Keratinocyte (primary cell): ENCODE measurements around the gene EXD3. TPM values are rescaled to one million over a fixed set of nuclear protein-coding genes. Genes with fewer than 3 reads are reported as not detected.
A peak's percentile ranks its signal among the peaks of the same experiment; 100 is the strongest.

Experiments used
- DNase-seq: peaks from one replicate; pipeline ENCODE4 v3.0.0-alpha.2; 2011; ENCODE audit warnings: low read depth, missing footprints, low spot score
- FAIRE-seq: peaks from 2 replicates; lab custom pipeline; 2011; peaks lifted over from hg19 to GRCh38; lab: Jason Lieb, UNC
- H2AFZ ChIP-seq: 2 replicates; pipeline ENCODE4 v1.6.0; 2012; ENCODE audit warnings: low read length, control low read depth, inconsistent platforms; ENCODE audit not compliant: control insufficient read depth
- H3K27ac ChIP-seq: 2 replicates; pipeline ENCODE4 v1.5.1; 2011; ENCODE audit warnings: low read length; ENCODE audit not compliant: control insufficient read depth, insufficient read depth
- H3K27me3 ChIP-seq: 3 replicates; pipeline ENCODE4 v1.6.0; 2011; ENCODE audit warnings: low read length; ENCODE audit not compliant: control insufficient read depth, insufficient read depth; ENCODE audit errors: extremely low read depth
- H3K36me3 ChIP-seq, 2 experiments: 2 replicates in 1 of 2; 3 replicates in 1 of 2; pipeline ENCODE4 v1.5.1; 2011; ENCODE audit warnings: low read length in 2 of 2, mild to moderate bottlenecking in 1 of 2; ENCODE audit not compliant: control insufficient read depth in 2 of 2, insufficient read depth in 2 of 2; ENCODE audit errors: extremely low read depth in 1 of 2
- H3K4me1 ChIP-seq: 3 replicates; pipeline ENCODE4 v1.5.1; 2011; ENCODE audit warnings: low read length; ENCODE audit not compliant: control insufficient read depth, insufficient read depth; ENCODE audit errors: extremely low read depth
- H3K4me2 ChIP-seq: 3 replicates; pipeline ENCODE4 v1.6.0; 2011; ENCODE audit warnings: low read depth, low read length; ENCODE audit not compliant: control insufficient read depth, insufficient read depth; ENCODE audit errors: extremely low read depth
- H3K4me3 ChIP-seq, 3 experiments: fragments of 200-600 bp in 1 of 3; sonication (generic) in 1 of 3; 2 replicates in 2 of 3; 3 replicates in 1 of 3; pipeline ENCODE4 v1.5.1; 2011 to 2016; ENCODE audit warnings: low read length in 3 of 3, mild to moderate bottlenecking in 3 of 3, control low read depth in 2 of 3, inconsistent platforms in 1 of 3, low read depth in 1 of 3, mixed read lengths in 1 of 3, mixed run types in 1 of 3, moderate library complexity in 1 of 3; ENCODE audit not compliant: control insufficient read depth in 2 of 3, insufficient read depth in 2 of 3; ENCODE audit errors: extremely low read depth in 1 of 3
- H3K79me2 ChIP-seq: 2 replicates; pipeline ENCODE4 v1.6.0; 2012; ENCODE audit warnings: low read length; ENCODE audit not compliant: control insufficient read depth, insufficient read depth
- H3K9ac ChIP-seq: 3 replicates; pipeline ENCODE4 v1.6.0; 2011; ENCODE audit warnings: low read length; ENCODE audit not compliant: control insufficient read depth, insufficient read depth; ENCODE audit errors: extremely low read depth
- H3K9me1 ChIP-seq: 3 replicates; pipeline ENCODE4 v1.6.0; 2011; ENCODE audit warnings: low read length; ENCODE audit not compliant: control insufficient read depth, insufficient read depth; ENCODE audit errors: extremely low read depth
- H3K9me3 ChIP-seq: 2 replicates; pipeline ENCODE4 v1.5.1; 2012; ENCODE audit warnings: low read depth, low read length; ENCODE audit not compliant: control insufficient read depth
- H4K20me1 ChIP-seq: 3 replicates; pipeline ENCODE4 v1.6.0; 2011; ENCODE audit warnings: low read length; ENCODE audit not compliant: control insufficient read depth, insufficient read depth; ENCODE audit errors: extremely low read depth
- CTCF ChIP-seq, 3 experiments: IDR thresholded peaks in 1 of 3; conservative IDR thresholded peaks in 1 of 3; optimal IDR thresholded peaks in 1 of 3; 2 replicates in 2 of 3; 3 replicates in 1 of 3; pipeline versions ENCODE3 to v1.5.1; 2011; ENCODE audit warnings: low read length in 3 of 3, mild to moderate bottlenecking in 3 of 3, moderate library complexity in 2 of 3, control low read depth in 1 of 3, inconsistent platforms in 1 of 3; ENCODE audit not compliant: insufficient read depth in 2 of 3; ENCODE audit errors: extremely low read depth in 1 of 3
- EZH2 ChIP-seq: IDR thresholded peaks from one replicate; pipeline ENCODE4 v1.6.1; 2012; ENCODE audit warnings: inconsistent platforms, mild to moderate bottlenecking, low read length, moderate library complexity
- dilution Hi-C: fragments of 300-500 bp; cut with MboI; formaldehyde crosslinking; loops from one replicate; pipeline ENCODE4 v1.7.0; 2020; ENCODE audit warnings: low sequenced_read_pairs; ENCODE audit not compliant: extremely low pct_ligation_motif_present
- polyA plus RNA-seq, 5 experiments: library from polyadenylated mRNA; depleted of rRNA in 3 of 5; stranded (reverse) in 3 of 5; stranded (forward) in 1 of 5; unstranded in 1 of 5; fragments of >200 nt; gene quantifications; 1 replicate in 1 of 5; 2 replicates in 3 of 5; 3 replicates in 1 of 5; pipeline versions ENCODE4 v1.2.1 to v1.2.3, GENCODE V29; 2011 to 2012; ENCODE audit warnings: missing spikeins in 2 of 5, low read depth in 1 of 5, low replicate concordance in 1 of 5

Gene EXD3
- polyA plus RNA-seq, 1 donor (not counting 4 experiments of a cell fraction or from before 2014, with no cell fraction given), result 1.5 TPM

- Histone ChIP-seq H3K9me3 (no peaks in the 10 kb centered on the region), H3K4me1 (peaks cover 18% of the 10 kb centered on the region), H3K4me3 (peak overlapping the region; percentile 30 to 52 (median 51)), H3K27ac (peak overlapping the region; percentile 20), H3K36me3 (peaks cover 0 to 14% of the 10 kb centered on the region in 2 experiments), H3K9me1 (no peaks in the 10 kb centered on the region), H4K20me1 (no peaks in the 10 kb centered on the region), H3K27me3 (no peaks in the 10 kb centered on the region), H2AFZ (peak overlapping the region; percentile 44), H3K9ac (peak overlapping the region; percentile 37), H3K4me2 (peak overlapping the region; percentile 66), H3K79me2 (peaks cover 7% of the 10 kb centered on the region)
- no peak for FAIRE-seq
- dilution Hi-C loops, result no loop called here
- TF ChIP-seq CTCF (optimal IDR thresholded peaks at IDR 0.05 in 1 of 3, IDR thresholded peaks at IDR 0.05 in 1 of 3, conservative IDR thresholded peaks at IDR 0.05 in 1 of 3; ENCODE audit: extremely low read depth in 1 of 3, insufficient read depth in 2 of 3, low read length in 3 of 3), result no peak
- no peak for DNase-seq
Measured at GRCh38 chr9:137454597-137455358, 31.8 kb upstream of the EXD3 start.

GRCh38 chr9:137454145-137454596, 31.2 kb upstream of the EXD3 start:
- Histone ChIP-seq H3K79me2 (peaks cover 7% of the 10 kb centered on the region), H3K9me3 (no peaks in the 10 kb centered on the region), H3K9ac (peak overlapping the region; percentile 37), H3K4me3 (peak overlapping the region; percentile 30 to 52 (median 51)), H3K36me3 (peaks cover 5 to 18% of the 10 kb centered on the region in 2 experiments), H2AFZ (peak overlapping the region; percentile 44), H3K27ac (peak overlapping the region; percentile 20), H3K4me2 (peak overlapping the region; percentile 66), H4K20me1 (no peaks in the 10 kb centered on the region), H3K27me3 (no peaks in the 10 kb centered on the region), H3K4me1 (peaks cover 14% of the 10 kb centered on the region), H3K9me1 (no peaks in the 10 kb centered on the region)
- FAIRE-seq (no peak), DNase-seq (no peak)
- TF ChIP-seq CTCF (optimal IDR thresholded peaks at IDR 0.05 in 1 of 3, IDR thresholded peaks at IDR 0.05 in 1 of 3, conservative IDR thresholded peaks at IDR 0.05 in 1 of 3; ENCODE audit: extremely low read depth in 1 of 3, insufficient read depth in 2 of 3, low read length in 3 of 3) (no peak), EZH2 (no peak)
- dilution Hi-C loops, result no loop called here
